Mesodermal cell (in vitro differentiated cells): Measurements from ENCODE around the gene WDR17.

Experiments used
- H3K27ac ChIP-seq: 2 replicates; pipeline ENCODE4 v1.7.0; 2013; ENCODE audit warnings: mild to moderate bottlenecking, low read depth, low read length, moderate library complexity; ENCODE audit not compliant: severe bottlenecking
- H3K36me3 ChIP-seq: 2 replicates; pipeline ENCODE4 v1.7.1; 2013; ENCODE audit warnings: mild to moderate bottlenecking, low read length, moderate library complexity; ENCODE audit not compliant: control insufficient read depth, insufficient read depth
- H3K4me1 ChIP-seq: one replicate; pipeline ENCODE4 v1.7.1; 2013; ENCODE audit warnings: mild to moderate bottlenecking, low read length; ENCODE audit not compliant: insufficient read depth, control insufficient read depth, poor library complexity, severe bottlenecking
- H3K4me3 ChIP-seq: 2 replicates; pipeline ENCODE4 v1.7.0; 2013; ENCODE audit warnings: low read length, control low read depth, mild to moderate bottlenecking; ENCODE audit not compliant: insufficient read depth, poor library complexity, severe bottlenecking; ENCODE audit errors: extremely low read depth
- H3K9me3 ChIP-seq: 2 replicates; pipeline ENCODE4 v1.7.1; 2013; ENCODE audit warnings: mild to moderate bottlenecking, low read length, moderate library complexity; ENCODE audit not compliant: control insufficient read depth
- WGBS, 2 experiments: methylation state at CpG; one replicate each; pipeline ENCODE4 v1.1.5; 2013; ENCODE audit warnings: missing lambda C conversion rate in 2 of 2; ENCODE audit not compliant: insufficient coverage in 2 of 2; 5-methylcytosine and 5-hydroxymethylcytosine counted together

The WDR17 gene

GRCh38 chr4:176043838-176044588 lies 21.6 kb upstream of the WDR17 start:
- Histone ChIP-seq H3K4me1 (peaks cover 17% of the 10 kb centered on the region), H3K9me3 (peaks cover 4% of the 10 kb centered on the region), H3K4me3 (no peak overlapping the region), H3K27ac (no peak overlapping the region), H3K36me3 (no peaks in the 10 kb centered on the region)
- 69 to 70% methylated on average over 8 of the region's 9 CpGs for WGBS, 2 experiments

- H3K4me3 ChIP-seq = no peak overlapping the region
- H3K9me3 ChIP-seq = no peaks in the 10 kb centered on the region
- H3K36me3 ChIP-seq = no peaks in the 10 kb centered on the region
- 77 to 93% methylated on average over 3 to 4 of the region's 4 CpGs for WGBS, 2 experiments
- H3K27ac ChIP-seq = no peak overlapping the region
- H3K4me1 ChIP-seq = peaks cover 17% of the 10 kb centered on the region
These were observed 21.1 kb upstream of the WDR17 start for GRCh38 chr4:176044589-176044951.

GRCh38 chr4:176048631-176049030 lies 17.0 kb upstream of the WDR17 start:
- no peak overlapping the region for H3K4me3 ChIP-seq
- WGBS, 2 experiments = 60 to 93% methylated on average over 1 to 2 of the region's 4 CpGs
- no peaks in the 10 kb centered on the region for H3K36me3 ChIP-seq
- H3K27ac ChIP-seq = no peak overlapping the region
- peaks cover 17% of the 10 kb centered on the region for H3K4me1 ChIP-seq
- no peaks in the 10 kb centered on the region for H3K9me3 ChIP-seq

- no peaks in the 10 kb centered on the region for H3K9me3 ChIP-seq
- H3K27ac ChIP-seq = no peak overlapping the region
- 86 to 98% methylated on average over 4 of the region's 6 CpGs for WGBS, 2 experiments
- H3K4me3 ChIP-seq = no peak overlapping the region
- no peaks in the 10 kb centered on the region for H3K36me3 ChIP-seq
- H3K4me1 ChIP-seq = no peaks in the 10 kb centered on the region
These were observed 12.9 kb upstream of the WDR17 start for GRCh38 chr4:176052744-176053143.

- no peak overlapping the region for H3K27ac ChIP-seq
- H3K9me3 ChIP-seq = no peaks in the 10 kb centered on the region
- 80% methylated on average over 1 of the region's 2 CpGs; no CpG with 5 or more reads in 1 of the 2 experiments for WGBS, 2 experiments
- H3K36me3 ChIP-seq = no peaks in the 10 kb centered on the region
- H3K4me3 ChIP-seq = no peak overlapping the region
- H3K4me1 ChIP-seq = no peaks in the 10 kb centered on the region
These were observed 11.9 kb upstream of the WDR17 start for GRCh38 chr4:176053785-176054184.

- no peak overlapping the region for H3K4me3 ChIP-seq
- H3K4me1 ChIP-seq = no peaks in the 10 kb centered on the region
- H3K27ac ChIP-seq = no peak overlapping the region
- WGBS, 2 experiments = no CpG with 5 or more reads among the region's 2 CpGs
- H3K36me3 ChIP-seq = no peaks in the 10 kb centered on the region
- peaks cover 1% of the 10 kb centered on the region for H3K9me3 ChIP-seq
These were observed 10.7 kb upstream of the WDR17 start for GRCh38 chr4:176054942-176055341.

- Histone ChIP-seq H3K9me3 (peaks cover 3% of the 10 kb centered on the region), H3K27ac (no peak overlapping the region), H3K4me3 (no peak overlapping the region), H3K4me1 (no peaks in the 10 kb centered on the region), H3K36me3 (no peaks in the 10 kb centered on the region)
- 91 to 94% methylated on average over 17 to 19 of the region's 20 CpGs for WGBS, 2 experiments
These were observed 1.9 kb upstream of the WDR17 start for GRCh38 chr4:176063718-176064117.

- H3K9me3 ChIP-seq = peaks cover 3% of the 10 kb centered on the region
- 81 to 93% methylated on average over 1 of the region's 2 CpGs for whole genome bisulfite sequencing, 2 experiments
- H3K4me1 ChIP-seq = no peaks in the 10 kb centered on the region
- no peak overlapping the region for H3K4me3 ChIP-seq
- H3K36me3 ChIP-seq = no peaks in the 10 kb centered on the region
- no peak overlapping the region for H3K27ac ChIP-seq
These were observed 1.1 kb upstream of the WDR17 start for GRCh38 chr4:176064539-176064938.

GRCh38 chr4:176066757-176067156 lies 1.1 kb downstream of the WDR17 start:
- no CpG with 5 or more reads among the region's 6 CpGs for WGBS, 2 experiments
- H3K36me3 ChIP-seq = no peaks in the 10 kb centered on the region
- H3K4me1 ChIP-seq = no peaks in the 10 kb centered on the region
- no peak overlapping the region for H3K4me3 ChIP-seq
- no peak overlapping the region for H3K27ac ChIP-seq
- H3K9me3 ChIP-seq = no peaks in the 10 kb centered on the region

- no peak overlapping the region for H3K4me3 ChIP-seq
- no peaks in the 10 kb centered on the region for H3K36me3 ChIP-seq
- H3K4me1 ChIP-seq = no peaks in the 10 kb centered on the region
- H3K9me3 ChIP-seq = no peaks in the 10 kb centered on the region
- no peak overlapping the region for H3K27ac ChIP-seq
These were observed 11.9 kb downstream of the WDR17 start for GRCh38 chr4:176077561-176077960.

- Histone ChIP-seq H3K9me3 (no peaks in the 10 kb centered on the region), H3K36me3 (no peaks in the 10 kb centered on the region), H3K4me3 (no peak overlapping the region), H3K27ac (no peak overlapping the region), H3K4me1 (no peaks in the 10 kb centered on the region)
- WGBS, 2 experiments = no CpG with 5 or more reads among the region's 2 CpGs
These were observed 19.1 kb downstream of the WDR17 start for GRCh38 chr4:176084769-176085168.
